ENCODE measurements around the gene CALD1. TPM values are rescaled to one million over a fixed set of nuclear protein-coding genes. Genes with fewer than 3 reads are reported as not detected.

The CALD1 gene
- total RNA-seq, 2 donors from 2014 or later, result 57.0 to 72.6 TPM

DNA sequence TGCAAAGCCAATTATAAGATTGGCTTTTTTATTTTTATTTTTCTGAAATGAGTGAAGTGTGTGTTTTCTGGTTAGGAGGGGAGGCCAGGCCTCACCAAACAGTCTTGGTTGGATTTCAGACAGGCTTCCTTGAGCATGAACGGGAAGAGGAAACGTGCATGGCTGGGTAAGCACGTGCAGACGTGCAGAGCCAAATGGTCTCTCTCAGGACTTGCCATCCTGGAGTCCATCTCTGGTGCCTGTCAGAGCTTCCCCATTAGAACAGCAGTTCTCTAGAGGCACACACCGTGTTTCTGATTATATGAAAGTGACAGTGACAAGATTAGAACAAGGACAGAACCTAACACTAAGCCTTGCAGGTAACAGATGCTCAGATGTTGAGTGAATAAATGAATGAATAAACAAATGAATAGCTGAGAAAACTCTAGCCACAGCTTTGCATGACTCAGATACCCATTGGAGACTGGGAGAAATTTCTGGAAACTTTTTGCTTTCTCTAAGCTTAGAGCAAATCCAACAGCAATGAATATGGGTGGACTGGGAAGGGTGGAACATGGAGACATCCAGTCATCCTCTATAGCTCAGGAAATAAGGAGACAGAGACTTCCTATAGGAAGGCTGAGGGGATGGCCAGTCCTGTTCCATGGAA lies 11.8 kb upstream of the CALD1 start:
- TF ChIP-seq POLR2A (IDR thresholded peaks at IDR 0.05), result no peak
- TF ChIP-seq, protein P1, sequence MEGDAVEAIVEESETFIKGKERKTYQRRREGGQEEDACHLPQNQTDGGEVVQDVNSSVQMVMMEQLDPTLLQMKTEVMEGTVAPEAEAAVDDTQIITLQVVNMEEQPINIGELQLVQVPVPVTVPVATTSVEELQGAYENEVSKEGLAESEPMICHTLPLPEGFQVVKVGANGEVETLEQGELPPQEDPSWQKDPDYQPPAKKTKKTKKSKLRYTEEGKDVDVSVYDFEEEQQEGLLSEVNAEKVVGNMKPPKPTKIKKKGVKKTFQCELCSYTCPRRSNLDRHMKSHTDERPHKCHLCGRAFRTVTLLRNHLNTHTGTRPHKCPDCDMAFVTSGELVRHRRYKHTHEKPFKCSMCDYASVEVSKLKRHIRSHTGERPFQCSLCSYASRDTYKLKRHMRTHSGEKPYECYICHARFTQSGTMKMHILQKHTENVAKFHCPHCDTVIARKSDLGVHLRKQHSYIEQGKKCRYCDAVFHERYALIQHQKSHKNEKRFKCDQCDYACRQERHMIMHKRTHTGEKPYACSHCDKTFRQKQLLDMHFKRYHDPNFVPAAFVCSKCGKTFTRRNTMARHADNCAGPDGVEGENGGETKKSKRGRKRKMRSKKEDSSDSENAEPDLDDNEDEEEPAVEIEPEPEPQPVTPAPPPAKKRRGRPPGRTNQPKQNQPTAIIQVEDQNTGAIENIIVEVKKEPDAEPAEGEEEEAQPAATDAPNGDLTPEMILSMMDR (IDR thresholded peaks at IDR 0.05), result no peak
- no peaks in the 10 kb centered on the region for H3K27me3 ChIP-seq
- 69 to 75% methylated on average over 5 of the region's 5 CpGs for WGBS, 2 donors
- no peaks in the 10 kb centered on the region for H3K4me1 ChIP-seq
- H3K27ac ChIP-seq, result no peak overlapping the region
- H3K4me3 ChIP-seq, result no peak overlapping the region
- no peak for ATAC-seq
- DNase-seq, result no peak
- H3K36me3 ChIP-seq (replicated peaks in 1 of 2; ENCODE audit: insufficient read depth in 1 of 2, low read depth in 2 of 2), result no peaks in the 10 kb centered on the region
- intact Hi-C loops (cut with DNase I), result no loop called here
- H3K9me3 ChIP-seq, result no peaks in the 10 kb centered on the region

DNA sequence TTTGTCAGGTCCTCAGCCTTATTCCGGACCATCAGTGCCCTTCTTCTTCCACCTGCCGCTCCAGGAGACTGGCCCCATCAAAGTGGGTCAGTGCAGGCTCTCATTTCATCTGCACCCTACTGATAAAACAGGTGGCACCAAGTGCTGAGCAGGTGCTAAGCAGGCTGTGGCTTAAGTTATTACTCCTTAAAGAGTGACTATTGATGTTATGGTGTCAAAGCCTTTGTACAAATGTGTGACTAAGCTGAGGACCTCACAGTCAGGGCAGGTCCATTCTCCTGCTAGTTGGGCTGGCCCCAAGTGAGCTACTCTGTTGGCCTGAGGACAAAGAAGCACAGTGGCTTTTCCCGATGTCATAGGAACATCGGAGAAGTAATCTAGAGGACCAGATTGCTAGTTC lies 11.2 kb upstream of the CALD1 start:
- DNase-seq (no peak), ATAC-seq (no peak)
- Histone ChIP-seq H3K27me3 (no peaks in the 10 kb centered on the region), H3K36me3 (replicated peaks in 1 of 2; ENCODE audit: insufficient read depth in 1 of 2, low read depth in 2 of 2) (no peaks in the 10 kb centered on the region), H3K9me3 (no peaks in the 10 kb centered on the region), H3K4me1 (no peaks in the 10 kb centered on the region), H3K27ac (no peak overlapping the region), H3K4me3 (no peak overlapping the region)
- TF ChIP-seq, protein P1 (IDR thresholded peaks at IDR 0.05), result no peak
- no peak for TF ChIP-seq POLR2A (IDR thresholded peaks at IDR 0.05)
- WGBS, 2 donors, result 81 to 88% methylated on average over 4 of the region's 4 CpGs
- intact Hi-C loops (cut with DNase I), result no loop called here

DNA sequence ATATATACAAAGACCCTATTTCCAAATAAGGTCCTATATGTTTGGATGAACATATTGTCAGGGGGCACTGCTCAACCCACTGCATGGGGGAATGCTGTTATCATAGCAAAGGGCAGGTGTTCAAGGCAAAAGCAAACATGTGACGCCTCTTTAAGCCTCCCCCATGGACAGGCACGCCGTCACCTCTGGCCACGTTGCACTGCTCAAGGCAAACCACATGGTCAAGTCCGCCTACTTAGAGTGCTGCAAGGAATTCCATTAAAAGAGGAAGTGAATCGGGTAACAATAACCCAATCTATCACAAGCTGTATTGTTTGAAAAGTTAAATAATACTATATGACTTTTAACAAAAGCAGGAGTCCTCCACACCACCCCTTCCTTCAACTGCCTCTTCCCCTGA lies 8.8 kb upstream of the CALD1 start:
- Histone ChIP-seq H3K36me3 (replicated peaks in 1 of 2; ENCODE audit: insufficient read depth in 1 of 2, low read depth in 2 of 2) (no peaks in the 10 kb centered on the region), H3K27ac (no peak overlapping the region), H3K27me3 (no peaks in the 10 kb centered on the region), H3K4me3 (no peak overlapping the region), H3K4me1 (no peaks in the 10 kb centered on the region), H3K9me3 (no peaks in the 10 kb centered on the region)
- no peak for ATAC-seq
- 56 to 70% methylated on average over 6 of the region's 6 CpGs for WGBS, 2 donors
- TF ChIP-seq, protein P1 (IDR thresholded peaks at IDR 0.05), result no peak
- TF ChIP-seq POLR2A (IDR thresholded peaks at IDR 0.05), result no peak
- DNase-seq, result no peak
- intact Hi-C loops (cut with DNase I), result no loop called here

DNA sequence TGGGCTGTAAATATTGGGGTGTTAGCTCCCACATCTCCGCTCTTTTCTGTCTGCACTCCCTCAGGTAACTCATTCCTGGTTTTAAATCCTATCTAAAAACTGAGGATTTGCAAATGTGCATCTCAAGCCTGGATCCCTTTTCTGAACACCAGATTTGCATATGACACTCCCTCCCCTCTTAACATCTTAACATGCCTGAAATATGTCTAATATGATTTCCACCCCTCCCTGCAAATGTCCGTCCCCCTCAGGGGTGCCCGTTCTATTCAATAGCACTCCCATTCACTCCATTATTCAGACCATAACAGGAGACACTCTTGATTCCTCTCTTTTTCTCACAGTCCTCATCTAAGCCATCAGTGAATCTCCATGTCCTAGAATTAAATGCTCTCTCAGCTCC lies 8.3 kb upstream of the CALD1 start:
- Histone ChIP-seq H3K36me3 (replicated peaks in 1 of 2; ENCODE audit: insufficient read depth in 1 of 2, low read depth in 2 of 2) (no peaks in the 10 kb centered on the region), H3K9me3 (no peaks in the 10 kb centered on the region), H3K27me3 (no peaks in the 10 kb centered on the region), H3K27ac (no peak overlapping the region), H3K4me1 (no peaks in the 10 kb centered on the region), H3K4me3 (no peak overlapping the region)
- DNase-seq (no peak), ATAC-seq (no peak)
- intact Hi-C loops (cut with DNase I), result no loop called here
- 72 to 80% methylated on average over 3 of the region's 3 CpGs for whole genome bisulfite sequencing, 2 donors
- TF ChIP-seq, protein P1 (IDR thresholded peaks at IDR 0.05), result no peak
- TF ChIP-seq POLR2A (IDR thresholded peaks at IDR 0.05), result no peak

DNA sequence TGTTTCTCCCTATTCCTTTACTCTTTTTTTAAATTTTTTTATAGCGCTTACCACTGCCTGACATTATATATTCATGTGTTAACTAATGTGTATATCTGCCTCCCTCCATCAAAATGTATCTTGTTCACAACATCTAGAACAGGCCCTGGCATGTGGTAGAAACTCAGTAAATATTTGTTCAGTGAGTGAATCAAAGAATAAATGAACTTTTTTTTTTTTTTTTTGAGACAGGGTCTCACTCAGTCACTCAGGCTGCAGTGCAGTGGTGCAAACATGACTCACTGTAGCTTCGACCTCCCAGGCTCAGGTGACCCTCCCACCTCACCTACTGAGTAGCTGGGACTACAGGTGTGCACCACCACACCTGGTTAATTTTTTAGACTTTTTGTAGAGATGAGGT lies 7.5 kb upstream of the CALD1 start:
- no peaks in the 10 kb centered on the region for H3K27me3 ChIP-seq

More for the DNA sequence above, 7.5 kb upstream of the CALD1 start:
- ATAC-seq (no peak), DNase-seq (no peak)
- intact Hi-C loops (cut with DNase I), result no loop called here
- no peak overlapping the region for H3K27ac ChIP-seq
- H3K4me3 ChIP-seq, result no peak overlapping the region
- H3K36me3 ChIP-seq (replicated peaks in 1 of 2; ENCODE audit: insufficient read depth in 1 of 2, low read depth in 2 of 2), result no peaks in the 10 kb centered on the region
- WGBS, 2 donors, result 71% methylated on average over 2 of the region's 2 CpGs
- H3K4me1 ChIP-seq, result no peaks in the 10 kb centered on the region
- H3K9me3 ChIP-seq, result no peaks in the 10 kb centered on the region
- TF ChIP-seq POLR2A (IDR thresholded peaks at IDR 0.05), result no peak
- TF ChIP-seq, protein P1 (IDR thresholded peaks at IDR 0.05), result no peak

Data from body of pancreas (tissue), 4 donors.